H1 (cell line): ENCODE data around the gene FBLIM1. TPM values are rescaled to one million over a fixed set of nuclear protein-coding genes. Genes with fewer than 3 reads are reported as not detected.
A peak's percentile ranks its signal among the peaks of the same experiment; 100 is the strongest.

Source experiments
- CTCF ChIA-PET: fragments of 300-600 bp; sonication (Branson Sonifier 250); formaldehyde crosslinking; loops from one replicate; lab custom pipeline; 2021; ENCODE audit not compliant: partially characterized antibody; lab: Charles Lee
- POLR2A ChIA-PET: fragments of 300-600 bp; sonication (Branson Sonifier 250); formaldehyde crosslinking; loops from one replicate; lab custom pipeline; 2021; ENCODE audit warnings: inconsistent platforms; ENCODE audit not compliant: partially characterized antibody; lab: Charles Lee
- DNase-seq, 2 experiments: peaks; one replicate each; pipeline versions ENCODE4 v3.0.0 to v3.0.0-alpha.2; 2010 to 2022; ENCODE audit warnings: low spot score in 2 of 2, low read depth in 1 of 2, mixed read lengths in 1 of 2
- FAIRE-seq: peaks from 2 replicates; lab custom pipeline; 2011; peaks lifted over from hg19 to GRCh38; lab: Jason Lieb, UNC
- H2AFZ ChIP-seq: 2 replicates; pipeline ENCODE4 v1.8.1; 2012; ENCODE audit warnings: low read length, inconsistent platforms
- H2AK5ac ChIP-seq: 2 replicates; pipeline ENCODE4 v1.6.1; 2013; ENCODE audit warnings: low read depth, low read length
- H2BK120ac ChIP-seq: replicated peaks from 2 replicates; pipeline ENCODE3; 2013; ENCODE audit warnings: low read depth, low read length, inconsistent platforms
- H2BK12ac ChIP-seq: 2 replicates; pipeline ENCODE4 v1.6.1; 2013; ENCODE audit warnings: low read depth, low read length
- H2BK15ac ChIP-seq: 2 replicates; pipeline ENCODE4 v1.6.1; 2013; ENCODE audit warnings: low read length
- H2BK20ac ChIP-seq: 2 replicates; pipeline ENCODE4 v1.6.1; 2013; ENCODE audit warnings: low read length
- H2BK5ac ChIP-seq: 2 replicates; pipeline ENCODE4 v1.6.1; 2013; ENCODE audit warnings: low read depth, low read length
- H3K14ac ChIP-seq: 2 replicates; pipeline ENCODE4 v1.6.1; 2013; ENCODE audit warnings: inconsistent platforms; ENCODE audit not compliant: insufficient read length
- H3K18ac ChIP-seq: 2 replicates; pipeline ENCODE4 v1.6.1; 2013; ENCODE audit warnings: low read length; ENCODE audit errors: extremely low read depth
- H3K23ac ChIP-seq: 2 replicates; pipeline ENCODE4 v1.6.1; 2013; ENCODE audit warnings: inconsistent platforms; ENCODE audit not compliant: insufficient read length
- H3K23me2 ChIP-seq: 2 replicates; pipeline ENCODE4 v1.6.1; 2013; ENCODE audit warnings: low read depth, low read length
- H3K27ac ChIP-seq: 2 replicates; pipeline ENCODE4 v1.6.1; 2011; ENCODE audit warnings: low read depth, low read length, inconsistent platforms
- H3K27me3 ChIP-seq, 4 experiments: replicated peaks in 1 of 4; 1 replicate in 1 of 4; 2 replicates in 3 of 4; pipeline versions ENCODE4 v1.6.1 to v1.8.1; 2011 to 2013; ENCODE audit warnings: low read length in 3 of 4, mild to moderate bottlenecking in 3 of 4, inconsistent platforms in 2 of 4, mixed read lengths in 2 of 4, moderate library complexity in 1 of 4; ENCODE audit not compliant: control insufficient read depth in 3 of 4, insufficient read depth in 3 of 4; ENCODE audit errors: extremely low read depth in 1 of 4
- H3K36me3 ChIP-seq, 4 experiments: 2 replicates each; pipeline versions ENCODE4 v1.6.1 to v1.8.1; 2011 to 2013; ENCODE audit warnings: mild to moderate bottlenecking in 4 of 4, low read length in 3 of 4, moderate library complexity in 2 of 4, control low read depth in 1 of 4, inconsistent platforms in 1 of 4; ENCODE audit not compliant: insufficient read depth in 4 of 4, control insufficient read depth in 2 of 4
- H3K4ac ChIP-seq: replicated peaks from 2 replicates; pipeline ENCODE3; 2013; ENCODE audit warnings: low read length, low read depth, mixed read lengths, inconsistent platforms; ENCODE audit not compliant: insufficient read length
- H3K4me1 ChIP-seq, 4 experiments: replicated peaks in 1 of 4; 1 replicate in 1 of 4; 2 replicates in 3 of 4; pipeline versions ENCODE4 v1.6.1 to v1.8.1; 2011 to 2013; ENCODE audit warnings: low read length in 3 of 4, inconsistent platforms in 2 of 4, mixed read lengths in 1 of 4; ENCODE audit not compliant: insufficient read depth in 4 of 4, control insufficient read depth in 3 of 4
- H3K4me2 ChIP-seq, 2 experiments: 2 replicates each; pipeline versions ENCODE4 v1.6.1 to v1.8.1; 2011 to 2013; ENCODE audit warnings: low read depth in 2 of 2, low read length in 2 of 2, control low read depth in 1 of 2, inconsistent platforms in 1 of 2, mild to moderate bottlenecking in 1 of 2; ENCODE audit not compliant: insufficient read depth in 1 of 2
- H3K4me3 ChIP-seq, 4 experiments: fragments of 200-600, 300-600 bp in 1 of 4; sonication (generic), shearing (Covaris generic), sonication (Bioruptor Twin) in 1 of 4; 2 replicates each; pipeline versions ENCODE4 v1.5.1 to v1.8.1; 2011 to 2016; ENCODE audit warnings: low read length in 4 of 4, low read depth in 3 of 4, control low read depth in 2 of 4, inconsistent platforms in 2 of 4, mild to moderate bottlenecking in 2 of 4, mixed read lengths in 1 of 4, moderate library complexity in 1 of 4; ENCODE audit not compliant: insufficient read depth in 2 of 4; ENCODE audit errors: extremely low read depth in 1 of 4
- H3K56ac ChIP-seq: replicated peaks from 2 replicates; pipeline ENCODE3; 2013; ENCODE audit warnings: low read depth, mild to moderate bottlenecking, mixed read lengths, low read length, inconsistent platforms; ENCODE audit not compliant: insufficient read length
- H3K79me1 ChIP-seq: 2 replicates; pipeline ENCODE4 v1.6.1; 2013; ENCODE audit warnings: low read depth, low read length, control low read depth
- H3K79me2 ChIP-seq, 2 experiments: 2 replicates each; pipeline versions ENCODE4 v1.6.1 to v1.8.1; 2012 to 2013; ENCODE audit warnings: low read length in 2 of 2, mild to moderate bottlenecking in 2 of 2, inconsistent platforms in 1 of 2; ENCODE audit not compliant: insufficient read depth in 2 of 2, control insufficient read depth in 1 of 2
- H3K9ac ChIP-seq, 4 experiments: replicated peaks in 1 of 4; 1 replicate in 1 of 4; 2 replicates in 3 of 4; pipeline versions ENCODE4 v1.6.1 to v1.8.1; 2011 to 2013; ENCODE audit warnings: low read depth in 3 of 4, low read length in 3 of 4, control low read depth in 2 of 4, mild to moderate bottlenecking in 2 of 4, moderate library complexity in 2 of 4, inconsistent platforms in 1 of 4; ENCODE audit errors: extremely low read depth in 1 of 4
- H3K9me3 ChIP-seq, 2 experiments: 2 replicates each; pipeline versions ENCODE4 v1.6.1 to v1.8.1; 2012 to 2013; ENCODE audit warnings: mild to moderate bottlenecking in 2 of 2, moderate library complexity in 2 of 2, control low read depth in 1 of 2, inconsistent platforms in 1 of 2, low read depth in 1 of 2, low read length in 1 of 2, mixed read lengths in 1 of 2; ENCODE audit not compliant: insufficient read depth in 2 of 2
- H4K20me1 ChIP-seq, 2 experiments: replicated peaks in 1 of 2; 2 replicates each; pipeline versions ENCODE3 to v1.8.1; 2011 to 2013; ENCODE audit warnings: inconsistent platforms in 2 of 2, low read length in 2 of 2, mild to moderate bottlenecking in 1 of 2; ENCODE audit not compliant: insufficient read depth in 2 of 2, control insufficient read depth in 1 of 2
- H4K5ac ChIP-seq: 2 replicates; pipeline ENCODE4 v1.6.1; 2013; ENCODE audit warnings: low read length, low read depth, mixed read lengths, inconsistent platforms; ENCODE audit not compliant: insufficient read length
- H4K8ac ChIP-seq: 2 replicates; pipeline ENCODE4 v1.8.0; 2013; ENCODE audit warnings: mild to moderate bottlenecking, moderate library complexity, low read length, inconsistent platforms; ENCODE audit not compliant: insufficient read depth; ENCODE audit errors: extremely low read depth
- H4K91ac ChIP-seq: replicated peaks from 2 replicates; pipeline ENCODE3; 2013; ENCODE audit warnings: low read length, mixed read lengths, inconsistent platforms; ENCODE audit not compliant: insufficient read length
- FOSL1 ChIP-seq: IDR thresholded peaks from 2 replicates; pipeline ENCODE4 v1.6.1; 2011; ENCODE audit warnings: mild to moderate bottlenecking, low read depth, low read length, moderate library complexity; ENCODE audit not compliant: insufficient read depth
- RAD21 ChIP-seq, 2 experiments: IDR thresholded peaks in 1 of 2; conservative IDR thresholded peaks in 1 of 2; 2 replicates each; pipeline ENCODE4 v1.6.1; 2011; ENCODE audit warnings: low read depth in 2 of 2, low read length in 2 of 2, improper control_type of control experiment in 1 of 2, inconsistent platforms in 1 of 2, mild to moderate bottlenecking in 1 of 2, moderate library complexity in 1 of 2
- SRF ChIP-seq: IDR thresholded peaks from 2 replicates; pipeline ENCODE4 v1.6.1; 2011; ENCODE audit warnings: mild to moderate bottlenecking, low read depth, low read length, moderate library complexity
- WGBS, 2 experiments: shearing (Covaris generic) in 1 of 2; methylation state at CpG; one replicate each; pipeline versions ENCODE4 v1.1.6 to v1.1.7; 2013 to 2015; ENCODE audit warnings: low lambda C conversion rate in 2 of 2, mixed read lengths in 2 of 2, inconsistent platforms in 1 of 2, low coverage in 1 of 2, missing lambda C conversion rate in 1 of 2; ENCODE audit not compliant: insufficient replicate concordance in 2 of 2, insufficient coverage in 1 of 2, insufficient read length in 1 of 2; ENCODE audit errors: extremely low coverage in 1 of 2, missing lambda C conversion rate in 1 of 2; 5-methylcytosine and 5-hydroxymethylcytosine counted together
- polyA plus RNA-seq, 7 experiments: library from polyadenylated mRNA; depleted of rRNA in 3 of 7; stranded (reverse) in 5 of 7; unstranded in 2 of 7; fragments of >200 nt in 5 of 7; fragments of 200-250 nt in 2 of 7; gene quantifications; 1 replicate in 5 of 7; 2 replicates in 1 of 7; 4 replicates in 1 of 7; pipeline versions ENCODE4 v1.2.1 to v1.2.3, GENCODE V29; 2011 to 2013; ENCODE audit warnings: missing spikeins in 2 of 7, mixed read lengths in 2 of 7
- total RNA-seq: library from RNA; stranded (reverse); fragmentation: NEBNext Ultra II Directional; extraction: Animal tissue kit (Norgen Biotek cat#: 25700); gene quantifications from 2 replicates; pipeline ENCODE4 v1.2.1, GENCODE V29; 2021
- TF ChIP-seq, protein P1 (sequence below), 3 experiments: IDR thresholded peaks; 1 replicate in 2 of 3; 2 replicates in 1 of 3; pipeline versions ENCODE4 v1.5.1 to v1.6.1; 2011; ENCODE audit warnings: low read length in 3 of 3, mild to moderate bottlenecking in 3 of 3, inconsistent platforms in 2 of 3, low read depth in 1 of 3, moderate library complexity in 1 of 3; ENCODE audit not compliant: insufficient read depth in 1 of 3; ENCODE audit errors: control extremely low read depth in 1 of 3

FBLIM1 gene
- total and polyA plus RNA-seq, 2 of the 8 experiments (the other 6 are each of a cell fraction or from before 2014, with no cell fraction given), result 66.6 to 66.7 TPM

DNA sequence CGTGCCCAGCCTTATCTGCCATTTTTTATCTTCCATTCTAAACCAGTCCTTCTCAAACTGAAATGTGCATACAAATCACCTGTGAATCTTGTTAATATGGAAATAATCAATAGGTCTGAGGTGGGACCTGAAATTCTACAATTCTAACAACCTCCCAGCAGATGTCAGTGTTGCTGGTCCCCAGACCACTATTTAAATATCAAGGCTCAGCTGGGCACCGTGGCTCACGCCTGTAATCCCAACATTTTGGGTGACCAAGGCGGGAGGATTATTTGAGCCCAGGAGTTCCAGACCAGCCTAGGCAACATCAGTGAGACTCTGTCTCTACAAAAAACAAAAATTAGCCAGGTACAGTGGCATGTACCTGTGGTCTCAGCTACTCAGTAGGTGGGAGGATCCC, 44.8 kb downstream of the FBLIM1 start:
- Histone ChIP-seq H4K5ac (no peak overlapping the region), H3K79me1 (no peaks in the 10 kb centered on the region), H2AK5ac (no peak overlapping the region), H3K27me3 (no peaks in the 10 kb centered on the region), H3K79me2 (no peaks in the 10 kb centered on the region), H3K56ac (no peak overlapping the region), H2AFZ (no peak overlapping the region)
- TF ChIP-seq FOSL1, result no peak
- peak; percentile 66 to 81 for TF ChIP-seq RAD21 (IDR thresholded peaks at IDR 0.05 in 1 of 2, conservative IDR thresholded peaks at IDR 0.05 in 1 of 2; ENCODE audit: low read depth in 2 of 2, low read length in 2 of 2)
- TF ChIP-seq, protein P1, sequence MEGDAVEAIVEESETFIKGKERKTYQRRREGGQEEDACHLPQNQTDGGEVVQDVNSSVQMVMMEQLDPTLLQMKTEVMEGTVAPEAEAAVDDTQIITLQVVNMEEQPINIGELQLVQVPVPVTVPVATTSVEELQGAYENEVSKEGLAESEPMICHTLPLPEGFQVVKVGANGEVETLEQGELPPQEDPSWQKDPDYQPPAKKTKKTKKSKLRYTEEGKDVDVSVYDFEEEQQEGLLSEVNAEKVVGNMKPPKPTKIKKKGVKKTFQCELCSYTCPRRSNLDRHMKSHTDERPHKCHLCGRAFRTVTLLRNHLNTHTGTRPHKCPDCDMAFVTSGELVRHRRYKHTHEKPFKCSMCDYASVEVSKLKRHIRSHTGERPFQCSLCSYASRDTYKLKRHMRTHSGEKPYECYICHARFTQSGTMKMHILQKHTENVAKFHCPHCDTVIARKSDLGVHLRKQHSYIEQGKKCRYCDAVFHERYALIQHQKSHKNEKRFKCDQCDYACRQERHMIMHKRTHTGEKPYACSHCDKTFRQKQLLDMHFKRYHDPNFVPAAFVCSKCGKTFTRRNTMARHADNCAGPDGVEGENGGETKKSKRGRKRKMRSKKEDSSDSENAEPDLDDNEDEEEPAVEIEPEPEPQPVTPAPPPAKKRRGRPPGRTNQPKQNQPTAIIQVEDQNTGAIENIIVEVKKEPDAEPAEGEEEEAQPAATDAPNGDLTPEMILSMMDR (IDR thresholded peaks at IDR 0.05; ENCODE audit: control extremely low read depth in 1 of 3, insufficient read depth in 1 of 3, low read depth in 1 of 3, low read length in 3 of 3), result peak; percentile 19 to 67 (median 55)
- no peak for TF ChIP-seq SRF
- TF ChIP-seq, all 59 proteins: peak for 2
- no peak overlapping the region for H2BK12ac ChIP-seq
- H3K4me3 ChIP-seq, result no peak overlapping the region
- no peak overlapping the region for H3K23ac ChIP-seq
- no peak overlapping the region for H3K14ac ChIP-seq
- H2BK5ac ChIP-seq, result no peak overlapping the region
- no peak overlapping the region for H2BK15ac ChIP-seq
- H4K8ac ChIP-seq, result no peak overlapping the region
- POLR2A ChIA-PET, result interaction anchor here (1.3 kb wide), 1 partner anchor 46 kb away, joined by 9 read pairs; no protein-coding TSS in a partner anchor
- H3K9ac ChIP-seq, result no peak overlapping the region
- CTCF ChIA-PET, result interaction anchor here (0.6 to 4.5 kb wide), 31 partner anchors 9 to 1405 kb away, joined by 3 to 25 read pairs (median 4); partner anchors contain the start of genes SRARP and ZBTB17
- no peak overlapping the region for H3K4me2 ChIP-seq
- 38% methylated on average over 4 of the region's 4 CpGs; no CpG with 5 or more reads in 1 of the 2 experiments for WGBS, 2 experiments
- no peak overlapping the region for H3K27ac ChIP-seq
- H3K4me1 ChIP-seq, result peaks cover 0 to 18% (median 12%) of the 10 kb centered on the region in 4 experiments; a peak in 6 of 7 replicates
- H4K91ac ChIP-seq, result no peak overlapping the region
- H3K36me3 ChIP-seq, result no peaks in the 10 kb centered on the region
- no peak overlapping the region for H2BK20ac ChIP-seq
- H3K23me2 ChIP-seq, result no peaks in the 10 kb centered on the region
- H3K18ac ChIP-seq, result no peak overlapping the region
- peak; percentile 77 for FAIRE-seq
- H3K4ac ChIP-seq, result no peak overlapping the region
- peaks cover 0 to 1% of the 10 kb centered on the region in 2 experiments for H4K20me1 ChIP-seq
- peak in 1 of 2 experiments; percentile 68 for DNase-seq
- H3K9me3 ChIP-seq, result no peaks in the 10 kb centered on the region
- no peak overlapping the region for H2BK120ac ChIP-seq
